Lower lobe of right lung (tissue), 2 donors: ENCODE results near the gene VARS2. TPM values are rescaled to one million over a fixed set of nuclear protein-coding genes. Genes with fewer than 3 reads are reported as not detected.

ENCODE experiments used
- ATAC-seq, 2 donors: fragments of 200-7000 bp; cut with Tn5 transposase; one replicate each; pipeline ENCODE4 v1.9.1; 2020 to 2022; ENCODE audit warnings: mild to moderate bottlenecking in 2 of 2, moderate library complexity in 2 of 2
- DNase-seq: peaks from one replicate; pipeline ENCODE4 v3.0.0-alpha.2; 2020
- H3K27ac ChIP-seq: fragments of 200-600 bp; one replicate; pipeline ENCODE4 v1.8.0; 2022
- H3K27me3 ChIP-seq: fragments of 200-600 bp; one replicate; pipeline ENCODE4 v1.8.0; 2022; ENCODE audit warnings: low read depth
- H3K36me3 ChIP-seq: fragments of 200-600 bp; one replicate; pipeline ENCODE4 v1.8.0; 2022; ENCODE audit warnings: mild to moderate bottlenecking
- H3K4me1 ChIP-seq: fragments of 200-600 bp; one replicate; pipeline ENCODE4 v1.8.0; 2022
- H3K4me3 ChIP-seq: fragments of 200-600 bp; one replicate; pipeline ENCODE4 v1.8.0; 2022; ENCODE audit warnings: mild to moderate bottlenecking
- H3K9me3 ChIP-seq: fragments of 200-600 bp; one replicate; pipeline ENCODE4 v1.8.0; 2022
- intact Hi-C: fragments of 100-400 bp; cut with DNase I; formaldehyde crosslinking; loops from one replicate; pipeline ENCODE4 v1.11.0; 2022
- total RNA-seq: library from RNA; stranded (reverse); fragmentation: NEBNext Ultra II Directional; extraction: Animal tissue kit (Norgen Biotek cat#: 25700); gene quantifications from one replicate; pipeline ENCODE4 v1.2.1, GENCODE V29; 2021
- TF ChIP-seq, protein P1 (sequence below): fragments of 200-600 bp; IDR thresholded peaks from one replicate; pipeline ENCODE4 v1.8.0; 2022; ENCODE audit warnings: antibody characterized with exemption, mild to moderate bottlenecking
- donor health status: DM: no; HTN: yes; CAD: no; lungs with severe emphysema.

VARS2 gene
- total RNA-seq, 1 donor from 2014 or later = 33.0 TPM

DNA sequence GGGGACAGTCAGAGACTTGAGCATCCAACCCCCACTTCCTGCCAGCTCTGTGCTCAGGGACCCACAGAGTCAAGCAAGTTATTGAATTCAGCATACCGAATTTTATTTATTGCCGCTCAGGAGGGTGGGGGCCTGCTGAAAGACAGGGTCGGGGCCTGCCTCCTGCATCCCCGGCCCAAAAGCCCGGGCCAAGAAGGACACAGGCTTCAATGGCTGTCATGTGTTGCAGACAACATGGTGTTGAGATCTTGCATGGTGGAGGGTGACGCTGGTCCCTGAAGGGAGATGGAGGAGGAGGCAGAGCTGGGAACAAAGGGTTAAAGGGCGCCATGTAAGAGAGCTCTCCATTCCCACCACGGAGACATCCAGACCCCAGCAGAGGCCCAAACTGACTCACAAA lies 17.2 kb downstream of the VARS2 start:
- intact Hi-C loops = no loop called here
- TF ChIP-seq, protein P1, sequence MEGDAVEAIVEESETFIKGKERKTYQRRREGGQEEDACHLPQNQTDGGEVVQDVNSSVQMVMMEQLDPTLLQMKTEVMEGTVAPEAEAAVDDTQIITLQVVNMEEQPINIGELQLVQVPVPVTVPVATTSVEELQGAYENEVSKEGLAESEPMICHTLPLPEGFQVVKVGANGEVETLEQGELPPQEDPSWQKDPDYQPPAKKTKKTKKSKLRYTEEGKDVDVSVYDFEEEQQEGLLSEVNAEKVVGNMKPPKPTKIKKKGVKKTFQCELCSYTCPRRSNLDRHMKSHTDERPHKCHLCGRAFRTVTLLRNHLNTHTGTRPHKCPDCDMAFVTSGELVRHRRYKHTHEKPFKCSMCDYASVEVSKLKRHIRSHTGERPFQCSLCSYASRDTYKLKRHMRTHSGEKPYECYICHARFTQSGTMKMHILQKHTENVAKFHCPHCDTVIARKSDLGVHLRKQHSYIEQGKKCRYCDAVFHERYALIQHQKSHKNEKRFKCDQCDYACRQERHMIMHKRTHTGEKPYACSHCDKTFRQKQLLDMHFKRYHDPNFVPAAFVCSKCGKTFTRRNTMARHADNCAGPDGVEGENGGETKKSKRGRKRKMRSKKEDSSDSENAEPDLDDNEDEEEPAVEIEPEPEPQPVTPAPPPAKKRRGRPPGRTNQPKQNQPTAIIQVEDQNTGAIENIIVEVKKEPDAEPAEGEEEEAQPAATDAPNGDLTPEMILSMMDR = no peak
- H3K4me3 ChIP-seq = peak overlapping the region; percentile 55

DNA sequence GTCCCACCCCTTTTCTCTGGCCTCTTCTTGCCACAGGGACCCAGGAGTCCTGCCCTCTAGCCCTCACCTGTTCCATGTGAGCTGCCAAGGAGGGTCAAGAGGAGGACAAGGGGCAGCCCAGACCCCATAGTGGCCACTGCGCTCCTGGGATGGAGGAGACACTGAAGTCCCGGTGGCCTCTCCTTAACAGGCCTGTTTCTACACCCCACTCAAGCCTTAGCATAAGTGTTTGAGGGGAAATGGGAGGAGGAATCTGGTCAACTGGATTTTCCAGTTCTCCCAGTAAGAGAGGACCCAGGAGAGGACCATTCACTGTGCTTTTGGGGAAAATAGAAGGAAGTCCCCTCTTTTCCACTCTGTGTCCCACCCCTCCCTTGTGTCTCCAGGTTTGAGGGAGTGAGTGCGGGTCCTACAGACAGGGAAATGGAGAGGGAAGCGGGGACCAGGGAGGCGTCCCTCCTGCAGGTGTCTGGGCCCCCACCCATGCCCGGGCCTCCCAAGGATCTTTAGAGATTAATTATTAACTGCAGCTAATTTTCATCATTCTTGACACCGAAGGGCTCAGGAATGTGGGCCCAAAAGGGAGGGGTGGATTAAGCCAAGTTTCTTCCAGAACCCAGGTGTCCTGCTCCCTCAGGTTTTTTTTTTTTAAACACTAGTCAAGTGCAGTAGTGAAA lies 18.1 kb downstream of the VARS2 start, which contains the start of gene SFTA2:
Gene SFTA2, minus strand, starts transcription at position 202 of the 677 bp plus-strand sequence. Its CDS starts 74 bp downstream, at position 128.
- no peaks in the 10 kb centered on the region for H3K27me3 ChIP-seq

More for the DNA sequence above, 17.2 kb downstream of the VARS2 start:
- peak overlapping the region; percentile 84 for H3K27ac ChIP-seq
- DNase-seq (no peak), ATAC-seq (peak in 1 of 2 donors; percentile 1)
- H3K36me3 ChIP-seq = peaks cover 5% of the 10 kb centered on the region
- peaks cover 19% of the 10 kb centered on the region for H3K4me1 ChIP-seq
- peaks cover 6% of the 10 kb centered on the region for H3K9me3 ChIP-seq
- H3K27me3 ChIP-seq = no peaks in the 10 kb centered on the region

DNA sequence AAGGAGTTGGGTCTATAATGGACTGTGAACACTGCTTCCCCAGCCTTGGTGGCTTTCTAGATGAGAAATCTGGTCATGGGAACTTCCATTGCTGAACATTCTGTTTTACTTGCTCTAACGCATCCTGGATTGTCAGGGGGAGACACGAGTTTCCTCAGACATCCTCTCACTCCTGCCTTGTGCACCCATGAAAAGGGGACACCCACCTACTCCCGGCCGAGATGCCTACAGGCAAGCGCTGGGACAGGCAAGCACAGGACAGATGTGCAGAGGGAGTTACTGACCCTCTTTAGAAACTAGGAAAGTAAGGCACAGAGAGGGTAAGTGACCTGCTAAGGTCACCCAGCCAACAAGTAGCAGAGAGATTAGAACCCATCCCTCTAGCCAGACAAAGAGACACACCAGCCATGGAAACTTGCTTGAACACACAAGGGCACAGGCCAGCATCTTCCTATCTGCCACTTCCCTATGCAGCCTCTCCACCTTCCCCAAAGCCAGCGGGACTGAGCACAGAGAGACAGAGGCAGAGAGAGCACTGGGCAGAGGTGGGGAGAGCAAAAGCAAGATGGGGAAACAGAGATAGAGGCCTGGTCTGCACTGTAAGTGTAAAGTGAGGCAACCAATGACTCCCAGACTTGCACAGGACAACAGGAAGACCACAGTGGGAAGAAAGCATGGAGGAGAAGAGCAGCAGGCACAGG lies 18.8 kb downstream of the VARS2 start:
- DNase-seq (no peak), ATAC-seq (no peak)
- TF ChIP-seq, protein P1 = no peak
- H3K27me3 ChIP-seq = no peaks in the 10 kb centered on the region
- H3K27ac ChIP-seq = peak overlapping the region; percentile 84
- peaks cover 6% of the 10 kb centered on the region for H3K9me3 ChIP-seq
- H3K4me3 ChIP-seq = peak overlapping the region; percentile 14
- H3K36me3 ChIP-seq = no peaks in the 10 kb centered on the region
- intact Hi-C loops = no loop called here
- H3K4me1 ChIP-seq = peaks cover 17% of the 10 kb centered on the region

More for the DNA sequence above, 18.1 kb downstream of the VARS2 start, which contains the start of gene SFTA2:
- peaks cover 16% of the 10 kb centered on the region for H3K4me1 ChIP-seq
- H3K4me3 ChIP-seq = peak within 1 kb of the TSS; percentile 55
- no peaks in the 10 kb centered on the region for H3K36me3 ChIP-seq
- H3K27ac ChIP-seq = peak within 1 kb of the TSS; percentile 84
- ATAC-seq (peak; percentile 83 to 85), DNase-seq (peak; percentile 71)
- peaks cover 6% of the 10 kb centered on the region for H3K9me3 ChIP-seq
- TF ChIP-seq, protein P1 = no peak
- intact Hi-C loops = no loop called here

DNA sequence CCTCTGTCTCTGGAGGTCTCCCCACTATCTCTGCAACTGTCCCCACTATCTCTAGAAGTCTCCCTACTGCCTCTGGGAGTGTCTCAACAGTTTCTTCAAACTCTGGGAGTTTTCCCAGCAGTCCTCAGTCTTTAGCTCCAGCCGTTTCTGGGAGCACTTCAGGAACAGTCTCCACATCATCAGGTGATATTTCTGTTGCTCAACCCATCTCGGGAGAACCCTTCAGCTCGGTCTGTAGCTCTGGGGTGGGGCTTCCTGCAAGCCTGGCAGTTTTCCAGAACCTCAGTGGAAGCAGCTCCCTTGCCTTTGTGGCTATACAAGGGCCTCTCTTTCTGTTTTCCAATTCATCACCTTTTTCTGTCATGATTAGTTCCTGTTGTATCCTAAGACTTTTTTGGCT lies 21.0 kb downstream of the VARS2 start:
- peak overlapping the region; percentile 70 for H3K27ac ChIP-seq
- ATAC-seq (peak; percentile 49 to 55), DNase-seq (peak; percentile 72)
- TF ChIP-seq, protein P1 = no peak
- no peaks in the 10 kb centered on the region for H3K27me3 ChIP-seq
- no peaks in the 10 kb centered on the region for H3K9me3 ChIP-seq
- peaks cover 27% of the 10 kb centered on the region for H3K4me1 ChIP-seq
- peak overlapping the region; percentile 39 for H3K4me3 ChIP-seq
- H3K36me3 ChIP-seq = no peaks in the 10 kb centered on the region
- intact Hi-C loops = no loop called here

DNA sequence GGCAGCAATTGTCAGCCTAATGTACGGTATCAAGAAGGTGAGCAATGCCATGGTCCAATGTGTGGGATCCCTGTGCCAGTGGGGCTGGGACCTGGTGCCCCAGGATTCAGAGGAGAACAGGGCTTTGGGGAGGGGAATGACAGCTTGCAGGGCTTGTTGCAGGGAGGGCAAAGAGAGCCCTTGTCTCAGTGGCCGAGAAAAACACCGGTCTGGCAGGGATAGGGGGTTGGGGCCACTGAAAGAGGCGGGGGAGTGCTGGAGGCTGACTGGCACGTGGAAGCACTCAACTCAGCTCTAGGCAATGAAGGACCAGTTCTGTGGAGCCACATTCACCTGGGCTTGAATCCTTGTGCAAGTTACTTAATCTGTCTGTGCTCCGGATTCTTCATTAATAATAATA lies 23.2 kb downstream of the VARS2 start:
- peak; percentile 64 for ATAC-seq
- intact Hi-C loops = no loop called here
- TF ChIP-seq, protein P1 = no peak
- peak; percentile 71 for DNase-seq
- no peaks in the 10 kb centered on the region for H3K9me3 ChIP-seq
- H3K27ac ChIP-seq = peak overlapping the region; percentile 31
- H3K4me1 ChIP-seq = peaks cover 29% of the 10 kb centered on the region
- H3K4me3 ChIP-seq = peak overlapping the region; percentile 39
- H3K36me3 ChIP-seq = no peaks in the 10 kb centered on the region
- no peaks in the 10 kb centered on the region for H3K27me3 ChIP-seq
